HL-60 (cell line): Measurements from ENCODE around the gene RGS19.
A peak's percentile ranks its signal among the peaks of the same experiment; 100 is the strongest.

Experiments
- DNase-seq, 2 experiments: peaks; one replicate each; pipeline ENCODE4 v3.0.0-alpha.2; 2010 to 2020; ENCODE audit warnings: low read depth in 1 of 2, low spot score in 1 of 2
- H3K27ac ChIP-seq: fragments of 250-450 bp; sonication (Bioruptor Pico); replicated peaks from 2 replicates; pipeline ENCODE4 v1.5.1; 2020; ENCODE audit warnings: mild to moderate bottlenecking, moderate library complexity
- H3K27me3 ChIP-seq: fragments of 250-450 bp; sonication (Bioruptor Pico); 2 replicates; pipeline ENCODE4 v1.5.1; 2021; ENCODE audit warnings: mild to moderate bottlenecking, moderate library complexity; ENCODE audit not compliant: insufficient read depth, poor library complexity, severe bottlenecking
- H3K4me3 ChIP-seq: replicated peaks from 2 replicates; pipeline ENCODE4 v1.5.1; 2011; ENCODE audit warnings: mild to moderate bottlenecking, control low read depth, low read length; ENCODE audit not compliant: insufficient read depth
- GABPA ChIP-seq: IDR thresholded peaks from 2 replicates; pipeline ENCODE4 v1.6.1; 2012; ENCODE audit warnings: low read depth
- POLR2AphosphoS5 ChIP-seq: IDR thresholded peaks from 2 replicates; pipeline ENCODE4 v1.6.1; 2012; ENCODE audit warnings: low read depth
- REST ChIP-seq: IDR thresholded peaks from 2 replicates; pipeline ENCODE4 v1.6.1; 2012; ENCODE audit warnings: low read depth; ENCODE audit not compliant: insufficient replicate concordance
- SPI1 ChIP-seq: IDR thresholded peaks from 2 replicates; pipeline ENCODE4 v1.6.1; 2012; ENCODE audit warnings: low read depth, mild to moderate bottlenecking, borderline replicate concordance
- TF ChIP-seq, protein P1 (sequence below): IDR thresholded peaks from one replicate; pipeline ENCODE4 v1.5.1; 2011; ENCODE audit warnings: low read length, control low read depth, inconsistent platforms; ENCODE audit not compliant: insufficient read depth

RGS19 gene

DNA sequence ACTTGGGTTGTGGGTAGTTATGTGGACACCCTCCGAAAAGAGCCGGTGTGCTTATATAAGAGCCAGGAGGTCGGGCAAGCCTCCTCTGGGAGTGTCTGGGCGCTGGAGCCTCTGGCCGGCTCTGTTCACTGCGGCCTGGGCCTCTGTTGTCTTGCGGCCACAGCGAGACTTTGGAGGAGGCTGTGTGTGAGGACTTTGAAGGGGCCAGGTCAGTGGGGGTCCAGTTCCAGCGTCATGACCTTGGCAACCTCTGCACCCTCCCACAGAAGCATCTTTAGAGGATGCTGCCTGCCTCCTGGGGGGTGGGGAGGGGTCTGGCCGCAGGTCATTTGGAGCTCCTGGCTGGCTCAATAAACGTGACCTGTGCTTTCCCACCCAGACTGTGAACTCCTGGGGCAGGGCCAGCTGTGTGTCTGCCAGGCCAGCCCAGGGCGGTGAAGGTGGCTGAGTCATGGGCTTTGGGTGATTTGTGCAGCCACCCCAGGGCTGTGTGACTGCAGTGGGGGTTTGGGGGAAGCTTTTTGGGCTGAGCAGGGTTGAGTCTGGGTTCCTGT is 15.1 kb downstream of the RGS19 start:
- Histone ChIP-seq H3K4me3 (no peak overlapping the region), H3K27me3 (no peaks in the 10 kb centered on the region), H3K27ac (no peak overlapping the region)
- DNase-seq, result no peak
- TF ChIP-seq POLR2AphosphoS5 (no peak), SPI1 (no peak), REST (no peak), GABPA (no peak)
- TF ChIP-seq, protein P1, sequence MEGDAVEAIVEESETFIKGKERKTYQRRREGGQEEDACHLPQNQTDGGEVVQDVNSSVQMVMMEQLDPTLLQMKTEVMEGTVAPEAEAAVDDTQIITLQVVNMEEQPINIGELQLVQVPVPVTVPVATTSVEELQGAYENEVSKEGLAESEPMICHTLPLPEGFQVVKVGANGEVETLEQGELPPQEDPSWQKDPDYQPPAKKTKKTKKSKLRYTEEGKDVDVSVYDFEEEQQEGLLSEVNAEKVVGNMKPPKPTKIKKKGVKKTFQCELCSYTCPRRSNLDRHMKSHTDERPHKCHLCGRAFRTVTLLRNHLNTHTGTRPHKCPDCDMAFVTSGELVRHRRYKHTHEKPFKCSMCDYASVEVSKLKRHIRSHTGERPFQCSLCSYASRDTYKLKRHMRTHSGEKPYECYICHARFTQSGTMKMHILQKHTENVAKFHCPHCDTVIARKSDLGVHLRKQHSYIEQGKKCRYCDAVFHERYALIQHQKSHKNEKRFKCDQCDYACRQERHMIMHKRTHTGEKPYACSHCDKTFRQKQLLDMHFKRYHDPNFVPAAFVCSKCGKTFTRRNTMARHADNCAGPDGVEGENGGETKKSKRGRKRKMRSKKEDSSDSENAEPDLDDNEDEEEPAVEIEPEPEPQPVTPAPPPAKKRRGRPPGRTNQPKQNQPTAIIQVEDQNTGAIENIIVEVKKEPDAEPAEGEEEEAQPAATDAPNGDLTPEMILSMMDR, result no peak

GRCh38 chr20:64063389-64064144 is 15.8 kb downstream of the RGS19 start:
- Histone ChIP-seq H3K27ac (peak overlapping the region; percentile 51), H3K27me3 (no peaks in the 10 kb centered on the region), H3K4me3 (peak overlapping the region; percentile 90)
- TF ChIP-seq GABPA, result no peak
- TF ChIP-seq, protein P1, result no peak
- TF ChIP-seq REST, result no peak
- TF ChIP-seq POLR2AphosphoS5, result no peak
- no peak for TF ChIP-seq SPI1
- no peak for DNase-seq

DNA sequence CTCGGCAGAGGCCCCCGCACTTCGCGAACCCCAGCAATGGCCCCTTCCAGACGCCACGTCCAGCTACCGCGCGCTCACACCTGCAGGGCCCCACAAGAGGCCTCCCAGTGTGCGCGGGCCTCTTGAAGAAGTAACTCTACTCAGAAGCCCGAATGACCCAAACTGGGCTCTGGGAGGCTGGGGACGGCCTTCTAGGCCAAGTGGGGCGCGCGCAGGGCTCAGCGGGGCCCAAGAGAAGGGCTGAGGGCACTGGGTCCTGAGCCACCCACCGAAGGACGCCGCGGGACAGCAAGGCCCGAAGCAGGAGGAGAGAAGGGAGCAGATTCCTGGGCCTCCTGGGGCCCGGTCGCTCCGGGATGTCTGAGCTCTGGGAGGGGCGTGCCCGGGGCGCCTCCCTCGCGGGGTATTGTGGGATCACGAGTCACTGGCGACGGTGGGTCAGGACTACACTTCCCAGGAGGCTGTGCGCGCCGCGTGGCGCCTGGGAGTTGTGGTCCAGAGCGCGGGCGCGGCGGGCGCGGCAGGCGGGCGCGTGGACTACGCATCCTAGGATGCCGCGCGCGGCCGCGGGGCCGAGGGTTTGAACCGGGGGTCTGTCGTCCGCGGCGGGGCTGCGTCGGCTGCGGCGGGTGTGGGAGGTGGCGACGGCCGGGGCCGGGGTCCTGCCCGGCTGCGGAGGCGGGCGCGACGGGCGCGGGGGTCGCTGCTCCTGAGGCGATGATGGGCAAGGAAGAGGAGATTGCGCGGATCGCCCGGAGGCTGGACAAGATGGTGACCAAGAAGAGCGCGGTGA is 16.5 kb downstream of the RGS19 start, which contains the start of gene TCEA2:
Gene TCEA2, plus strand, starts transcription at position 603 of the 793 bp plus-strand sequence. Its CDS starts 115 bp downstream, at position 718.
- TF ChIP-seq POLR2AphosphoS5, result 0 out of 2 replicates have a peak, but pooled peaks have one; percentile 20
- TF ChIP-seq REST, result no peak
- no peak; the same call in 1 of the 2 replicates for TF ChIP-seq SPI1
- TF ChIP-seq, protein P1, result no peak
- peak; percentile 50 for TF ChIP-seq GABPA
- peak in 1 of 2 experiments; percentile 96 for DNase-seq
- Histone ChIP-seq H3K27ac (peak within 1 kb of the TSS; percentile 51), H3K27me3 (no peaks in the 10 kb centered on the region), H3K4me3 (peak within 1 kb of the TSS; percentile 90)
